Skeletal muscle satellite cell (primary cell): ENCODE measurements around the gene CCNJL. TPM values are rescaled to one million over a fixed set of nuclear protein-coding genes. Genes with fewer than 3 reads are reported as not detected.

Experiments
- H3K27me3 ChIP-seq: 2 replicates; pipeline ENCODE4 v1.7.0; 2013; ENCODE audit warnings: low read length; ENCODE audit not compliant: control insufficient read depth, insufficient read depth
- H3K36me3 ChIP-seq: 2 replicates; pipeline ENCODE4 v1.7.0; 2013; ENCODE audit warnings: mild to moderate bottlenecking, control low read depth, low read length; ENCODE audit not compliant: insufficient read depth
- H3K4me1 ChIP-seq: 2 replicates; pipeline ENCODE4 v1.7.0; 2013; ENCODE audit warnings: low read length; ENCODE audit not compliant: control insufficient read depth, insufficient read depth
- H3K4me2 ChIP-seq: 2 replicates; pipeline ENCODE4 v1.7.0; 2013; ENCODE audit warnings: mild to moderate bottlenecking, low read length
- H3K4me3 ChIP-seq: 2 replicates; pipeline ENCODE4 v1.7.0; 2013; ENCODE audit warnings: low read length
- H3K9ac ChIP-seq: 2 replicates; pipeline ENCODE4 v1.7.0; 2013; ENCODE audit warnings: mild to moderate bottlenecking, low read depth, low read length, moderate library complexity
- H3K9me3 ChIP-seq: replicated peaks from 2 replicates; pipeline ENCODE4 v1.7.0; 2013; ENCODE audit warnings: mild to moderate bottlenecking, control low read depth, low read length
- small RNA-seq: library from RNA; depleted of rRNA; stranded (forward); fragments of <200 nt; gene quantifications from one replicate; pipeline ENCODE3, GENCODE V24; 2012

CCNJL gene

GRCh38 chr5:160207061-160207460 lies 105.3 kb downstream of the CCNJL start:
- no peaks in the 10 kb centered on the region for H3K4me1 ChIP-seq
- H3K9me3 ChIP-seq: no peaks in the 10 kb centered on the region
- H3K4me3 ChIP-seq: no peak overlapping the region
- H3K27me3 ChIP-seq: peaks cover 17% of the 10 kb centered on the region
- no peaks in the 10 kb centered on the region for H3K36me3 ChIP-seq
- no peak overlapping the region for H3K9ac ChIP-seq
- H3K4me2 ChIP-seq: no peak overlapping the region

Small RNA genes lying within 50 kb of the gene (small RNA-seq; reads per million reads assigned to genes)
- gene AC112191.3: not detected
